Glutamatergic neuron (in vitro differentiated cells): Measurements from ENCODE around the gene PGLYRP4. TPM values are rescaled to one million over a fixed set of nuclear protein-coding genes. Genes with fewer than 3 reads are reported as not detected.

Experiments
- DNase-seq: peaks from one replicate; pipeline ENCODE4 v3.0.0; 2022
- H3K27ac Mint-ChIP-seq: one replicate; pipeline ENCODE4 v1.8.0; 2020; ENCODE audit warnings: mild to moderate bottlenecking, mixed read lengths, inconsistent platforms; ENCODE audit not compliant: unreplicated experiment
- H3K27me3 Mint-ChIP-seq: one replicate; pipeline ENCODE4 v1.8.0; 2020; ENCODE audit warnings: mild to moderate bottlenecking, moderate library complexity, mixed read lengths, inconsistent platforms; ENCODE audit not compliant: unreplicated experiment
- H3K36me3 Mint-ChIP-seq: one replicate; pipeline ENCODE4 v1.8.0; 2020; ENCODE audit warnings: mild to moderate bottlenecking, mixed read lengths, inconsistent platforms; ENCODE audit not compliant: unreplicated experiment
- H3K4me1 Mint-ChIP-seq: one replicate; pipeline ENCODE4 v1.8.0; 2020; ENCODE audit warnings: mild to moderate bottlenecking, low read depth, mixed read lengths, inconsistent platforms; ENCODE audit not compliant: unreplicated experiment
- H3K4me3 Mint-ChIP-seq: one replicate; pipeline ENCODE4 v1.8.0; 2020; ENCODE audit warnings: mild to moderate bottlenecking, mixed read lengths, inconsistent platforms; ENCODE audit not compliant: unreplicated experiment
- H3K9me3 Mint-ChIP-seq: one replicate; pipeline ENCODE4 v1.8.0; 2020; ENCODE audit warnings: mild to moderate bottlenecking, moderate library complexity, mixed read lengths, inconsistent platforms; ENCODE audit not compliant: unreplicated experiment
- total RNA-seq: library from RNA; stranded (reverse); fragmentation: NEBNext Ultra II Directional; extraction: Animal tissue kit (Norgen Biotek cat#: 25700); gene quantifications from one replicate; pipeline ENCODE4 v1.2.1, GENCODE V29; 2021; ENCODE audit not compliant: unreplicated experiment
- TF ChIP-seq, protein P1 (sequence below): fragments of 200-600 bp; sonication (generic); IDR thresholded peaks from one replicate; pipeline ENCODE4 v1.5.0; 2021; ENCODE audit not compliant: partially characterized antibody, unreplicated experiment

Gene PGLYRP4
- total RNA-seq, 1 donor from 2014 or later, result not detected

DNA sequence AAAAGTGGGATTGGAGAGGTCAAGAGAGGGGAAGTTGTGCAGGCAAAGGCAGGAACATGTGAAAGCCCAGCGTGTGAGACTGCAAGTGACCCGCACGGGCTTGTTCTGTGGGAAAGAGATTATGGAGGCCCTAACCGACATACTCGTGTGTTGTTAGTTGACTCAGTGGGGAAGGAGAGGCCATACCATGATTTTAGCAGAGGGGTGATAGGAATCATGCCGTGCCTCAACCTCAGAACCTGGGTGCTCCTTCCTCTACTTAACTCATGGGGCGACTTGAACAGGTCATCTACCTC is 55.2 kb downstream of the PGLYRP4 start:
- peaks cover 3% of the 10 kb centered on the region for H3K27me3 Mint-ChIP-seq
- TF ChIP-seq, protein P1, sequence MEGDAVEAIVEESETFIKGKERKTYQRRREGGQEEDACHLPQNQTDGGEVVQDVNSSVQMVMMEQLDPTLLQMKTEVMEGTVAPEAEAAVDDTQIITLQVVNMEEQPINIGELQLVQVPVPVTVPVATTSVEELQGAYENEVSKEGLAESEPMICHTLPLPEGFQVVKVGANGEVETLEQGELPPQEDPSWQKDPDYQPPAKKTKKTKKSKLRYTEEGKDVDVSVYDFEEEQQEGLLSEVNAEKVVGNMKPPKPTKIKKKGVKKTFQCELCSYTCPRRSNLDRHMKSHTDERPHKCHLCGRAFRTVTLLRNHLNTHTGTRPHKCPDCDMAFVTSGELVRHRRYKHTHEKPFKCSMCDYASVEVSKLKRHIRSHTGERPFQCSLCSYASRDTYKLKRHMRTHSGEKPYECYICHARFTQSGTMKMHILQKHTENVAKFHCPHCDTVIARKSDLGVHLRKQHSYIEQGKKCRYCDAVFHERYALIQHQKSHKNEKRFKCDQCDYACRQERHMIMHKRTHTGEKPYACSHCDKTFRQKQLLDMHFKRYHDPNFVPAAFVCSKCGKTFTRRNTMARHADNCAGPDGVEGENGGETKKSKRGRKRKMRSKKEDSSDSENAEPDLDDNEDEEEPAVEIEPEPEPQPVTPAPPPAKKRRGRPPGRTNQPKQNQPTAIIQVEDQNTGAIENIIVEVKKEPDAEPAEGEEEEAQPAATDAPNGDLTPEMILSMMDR, result no peak
- no peak overlapping the region for H3K4me3 Mint-ChIP-seq
- H3K36me3 Mint-ChIP-seq, result no peaks in the 10 kb centered on the region
- H3K9me3 Mint-ChIP-seq, result no peaks in the 10 kb centered on the region
- DNase-seq, result no peak
- H3K4me1 Mint-ChIP-seq, result peaks cover 2% of the 10 kb centered on the region
- H3K27ac Mint-ChIP-seq, result no peak overlapping the region

DNA sequence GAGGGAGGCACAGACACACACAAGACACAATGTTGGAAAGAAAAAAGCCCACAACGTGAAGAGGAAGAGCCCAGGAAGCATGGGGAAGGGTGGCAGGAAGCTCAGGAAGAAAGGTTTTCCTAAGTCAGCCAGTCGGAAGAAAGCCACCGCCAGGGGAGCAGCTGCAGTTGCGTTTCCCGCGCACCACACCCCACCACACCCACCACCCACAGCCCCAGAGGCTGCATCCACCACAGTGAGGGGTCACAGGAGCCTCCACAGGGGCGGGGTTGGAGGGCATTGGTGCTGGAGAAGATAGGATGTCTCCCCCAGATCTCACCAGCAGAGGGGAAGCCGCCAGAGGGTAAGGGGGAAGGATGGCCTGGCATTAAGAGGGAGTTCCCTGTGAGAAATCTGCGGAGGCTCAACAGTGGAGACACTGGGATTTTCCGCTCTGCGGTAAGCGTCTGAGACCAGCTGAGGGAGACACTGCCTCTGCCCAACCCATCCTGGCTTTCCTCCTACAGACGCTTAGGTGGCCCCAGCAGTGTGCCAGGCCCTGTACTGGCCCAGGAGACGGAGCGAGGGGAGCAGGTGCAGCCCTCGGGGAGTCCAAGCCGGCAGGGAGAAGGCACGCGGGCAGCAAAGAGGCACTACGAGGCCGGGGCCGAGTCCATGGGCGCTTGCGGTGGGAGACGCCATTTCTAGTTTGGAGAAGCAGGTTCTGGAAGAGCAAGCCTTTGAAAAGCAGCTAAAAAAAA is 55.7 kb downstream of the PGLYRP4 start:
- no peaks in the 10 kb centered on the region for H3K36me3 Mint-ChIP-seq
- TF ChIP-seq, protein P1, result no peak
- no peak overlapping the region for H3K4me3 Mint-ChIP-seq
- H3K27ac Mint-ChIP-seq, result no peak overlapping the region
- H3K27me3 Mint-ChIP-seq, result peaks cover 6% of the 10 kb centered on the region
- DNase-seq, result no peak
- peaks cover 2% of the 10 kb centered on the region for H3K9me3 Mint-ChIP-seq
- peaks cover 2% of the 10 kb centered on the region for H3K4me1 Mint-ChIP-seq

- H3K4me1 Mint-ChIP-seq, result peaks cover 2% of the 10 kb centered on the region
- TF ChIP-seq, protein P1, result no peak
- peaks cover 6% of the 10 kb centered on the region for H3K27me3 Mint-ChIP-seq
- peaks cover 2% of the 10 kb centered on the region for H3K9me3 Mint-ChIP-seq
- H3K36me3 Mint-ChIP-seq, result no peaks in the 10 kb centered on the region
- H3K4me3 Mint-ChIP-seq, result no peak overlapping the region
- no peak for DNase-seq
- H3K27ac Mint-ChIP-seq, result no peak overlapping the region
Observed at GRCh38 chr1:153292185-153292584, 56.5 kb downstream of the PGLYRP4 start.

GRCh38 chr1:153291514-153291913 is 57.1 kb downstream of the PGLYRP4 start:
- Mint-ChIP-seq H3K4me1 (peaks cover 2% of the 10 kb centered on the region), H3K36me3 (no peaks in the 10 kb centered on the region), H3K4me3 (no peak overlapping the region), H3K27ac (no peak overlapping the region), H3K27me3 (peaks cover 6% of the 10 kb centered on the region), H3K9me3 (peaks cover 2% of the 10 kb centered on the region)
- DNase-seq, result no peak
- TF ChIP-seq, protein P1, result no peak

DNA sequence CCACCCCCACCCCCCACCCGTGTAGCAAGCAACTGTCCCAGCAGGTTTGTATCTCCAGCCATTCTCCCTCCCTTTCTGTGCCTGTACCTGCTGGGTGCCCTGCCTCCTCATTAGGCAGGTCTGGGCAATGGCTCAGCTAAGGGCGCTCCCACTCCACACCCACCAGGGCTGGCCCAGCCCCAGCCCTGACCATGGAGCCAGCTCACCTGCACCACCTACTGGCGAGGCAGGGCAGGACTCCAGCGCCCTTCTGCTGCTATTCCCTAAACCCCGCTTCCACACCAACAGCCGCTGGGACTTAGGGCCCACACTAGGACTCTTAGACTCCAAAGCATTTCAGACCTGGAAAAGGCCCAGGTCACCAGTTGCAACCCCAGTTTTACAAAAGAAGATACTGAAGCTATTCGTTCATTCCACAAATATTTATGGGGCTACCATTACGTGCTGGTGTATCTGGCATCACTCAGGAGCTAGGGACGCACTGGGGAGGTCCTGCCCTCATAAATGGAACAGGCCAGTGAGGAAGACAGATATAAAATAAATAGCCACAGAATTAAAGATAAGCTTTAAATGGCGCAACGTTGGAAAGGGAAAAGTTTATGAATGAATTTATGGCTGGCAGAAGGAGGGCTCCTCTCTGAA is 59.9 kb downstream of the PGLYRP4 start:
- peak; percentile 47 for DNase-seq
- Mint-ChIP-seq H3K4me1 (peaks cover 2% of the 10 kb centered on the region), H3K27ac (no peak overlapping the region), H3K4me3 (no peak overlapping the region), H3K36me3 (no peaks in the 10 kb centered on the region), H3K27me3 (peaks cover 4% of the 10 kb centered on the region), H3K9me3 (peaks cover 2% of the 10 kb centered on the region)
- TF ChIP-seq, protein P1, result peak; percentile 50

Other genes starting within 250 kb of the PGLYRP4 start
- gene SPRR2F, start 235.3 kb downstream of the PGLYRP4 start, total RNA-seq, result not detected
- not detected for gene SPRR2G, start 198.0 kb downstream of the PGLYRP4 start, total RNA-seq
- not detected for gene LELP1, start 145.4 kb downstream of the PGLYRP4 start, total RNA-seq
- gene PRR9, start 131.3 kb downstream of the PGLYRP4 start, total RNA-seq, result not detected
- not detected for gene LORICRIN, start 89.2 kb downstream of the PGLYRP4 start, total RNA-seq
- gene PGLYRP3, start 35.9 kb downstream of the PGLYRP4 start, total RNA-seq, result not detected
- not detected for gene S100A9, start 9.0 kb upstream of the PGLYRP4 start, total RNA-seq
- not detected for gene S100A12, start 26.8 kb upstream of the PGLYRP4 start, total RNA-seq
- gene S100A8, start 42.2 kb upstream of the PGLYRP4 start, total RNA-seq, result not detected
- not detected for gene S100A7A, start 67.7 kb upstream of the PGLYRP4 start, total RNA-seq
- gene S100A7, start 111.8 kb upstream of the PGLYRP4 start, total RNA-seq, result not detected
- 41.9 TPM for gene S100A6, start 187.2 kb upstream of the PGLYRP4 start, total RNA-seq
- not detected for gene S100A5, start 192.1 kb upstream of the PGLYRP4 start, total RNA-seq
- gene S100A4, start 197.0 kb upstream of the PGLYRP4 start, total RNA-seq, result 4.7 TPM
- not detected for gene S100A3, start 200.4 kb upstream of the PGLYRP4 start, total RNA-seq
- gene S100A2, start 217.0 kb upstream of the PGLYRP4 start, total RNA-seq, result 1.1 TPM